GM19193 (cell line): Measurements from ENCODE around the gene TMEM101.

ENCODE experiments used
- POLR2A ChIP-seq: IDR thresholded peaks from 4 replicates; pipeline ENCODE4 v1.6.1; 2011; ENCODE audit not compliant: insufficient read depth, insufficient read length; ENCODE audit errors: extremely low read depth

TMEM101 gene

DNA sequence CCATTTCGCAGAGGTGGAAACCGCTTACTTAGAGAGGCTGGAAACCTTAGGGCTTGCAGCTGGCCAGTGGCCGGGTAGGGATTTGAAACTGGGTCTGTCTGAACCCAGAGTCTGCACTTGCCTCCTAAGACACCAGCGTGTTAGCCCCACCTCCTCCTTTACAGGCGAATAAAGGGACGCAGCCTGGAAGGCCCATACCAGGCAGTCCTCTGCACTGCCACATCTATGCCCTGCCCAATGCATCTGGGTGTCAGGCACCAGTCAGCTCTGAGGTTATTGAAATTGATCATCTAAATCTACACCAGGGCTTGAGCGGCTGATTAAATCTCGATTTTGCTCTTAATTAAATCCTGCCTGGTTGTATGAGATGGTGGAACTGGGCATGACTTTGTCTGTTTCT lies 30.2 kb downstream of the TMEM101 start:
- no peak for TF ChIP-seq POLR2A

DNA sequence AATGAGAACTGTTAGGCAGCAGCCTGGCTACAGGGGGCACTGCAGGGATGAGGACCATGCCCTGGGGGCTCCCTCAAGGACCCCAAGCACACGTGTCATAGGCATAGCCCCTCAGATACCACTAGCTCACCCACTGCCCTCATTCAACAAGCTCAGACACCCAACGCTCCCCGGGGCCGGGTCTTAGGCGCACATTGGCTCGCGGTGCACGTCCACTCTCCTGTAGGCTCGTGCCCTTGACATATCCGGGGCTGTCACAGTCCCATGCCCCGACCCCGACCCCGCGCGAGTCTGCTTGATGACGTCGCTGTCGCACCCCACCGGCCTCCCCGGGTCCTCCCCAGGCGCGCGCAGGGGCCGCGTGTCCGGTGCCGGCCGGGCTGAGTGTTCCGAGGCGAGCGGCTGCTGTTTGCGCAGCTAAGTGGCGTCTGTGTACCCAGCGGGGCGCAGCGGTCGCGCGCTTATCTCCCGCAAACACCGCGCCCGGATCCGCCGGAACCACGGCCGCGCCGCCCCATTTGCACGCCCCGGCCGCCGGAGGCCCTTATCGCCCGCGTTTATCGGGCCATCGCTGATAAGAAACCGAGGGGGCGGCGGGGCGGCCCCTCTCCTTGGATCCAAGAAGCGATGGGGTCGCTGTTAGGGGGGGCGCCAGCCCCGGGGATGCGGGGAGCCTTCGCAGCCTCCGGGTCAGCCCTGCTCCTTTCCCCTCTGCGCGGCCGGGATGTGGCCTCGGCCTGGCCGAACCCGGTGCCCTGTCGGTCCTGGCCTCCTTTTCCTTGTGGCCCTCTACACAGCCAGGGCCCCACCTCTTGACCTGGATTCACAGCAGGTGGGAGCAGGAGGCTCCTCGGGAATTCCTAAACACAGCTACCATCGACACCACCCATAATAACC lies 31.0 kb downstream of the TMEM101 start:
- no peak for TF ChIP-seq POLR2A

DNA sequence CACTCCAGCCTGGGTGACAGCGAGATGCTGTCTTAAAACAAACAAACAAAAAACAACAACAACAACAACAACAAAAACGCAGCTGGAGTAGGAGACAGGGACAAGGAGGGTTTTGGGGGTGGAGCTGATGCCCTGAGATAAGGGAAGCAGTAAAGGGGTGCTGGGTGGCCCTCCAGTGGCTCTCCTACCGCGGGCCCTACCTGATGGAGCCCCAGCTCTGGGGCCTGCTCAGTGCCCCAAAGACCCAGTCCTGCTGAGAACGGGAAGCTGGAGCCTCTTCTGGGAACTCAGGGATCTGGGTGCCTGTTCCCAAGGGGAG lies 31.6 kb downstream of the TMEM101 start:
- TF ChIP-seq POLR2A: no peak

DNA sequence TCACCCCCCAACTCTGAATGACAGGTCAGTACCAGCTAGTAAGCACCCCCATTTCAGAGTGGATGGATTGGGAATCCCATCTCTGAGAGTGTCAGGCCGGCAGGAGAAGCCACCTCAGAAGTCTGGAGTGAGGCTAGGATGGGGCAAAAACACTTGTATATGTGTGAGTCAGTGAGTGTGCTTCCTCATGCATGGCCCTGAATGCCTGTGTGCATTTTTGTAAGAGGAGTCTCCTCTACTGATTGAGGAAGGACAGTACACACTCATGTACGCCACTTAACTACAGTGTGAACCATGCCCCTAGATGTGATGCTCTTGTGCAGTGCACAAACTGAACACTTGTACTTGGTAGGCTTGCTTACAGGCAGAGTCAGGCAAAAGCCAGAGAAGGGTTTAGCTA lies 32.6 kb downstream of the TMEM101 start:
- TF ChIP-seq POLR2A: no peak

DNA sequence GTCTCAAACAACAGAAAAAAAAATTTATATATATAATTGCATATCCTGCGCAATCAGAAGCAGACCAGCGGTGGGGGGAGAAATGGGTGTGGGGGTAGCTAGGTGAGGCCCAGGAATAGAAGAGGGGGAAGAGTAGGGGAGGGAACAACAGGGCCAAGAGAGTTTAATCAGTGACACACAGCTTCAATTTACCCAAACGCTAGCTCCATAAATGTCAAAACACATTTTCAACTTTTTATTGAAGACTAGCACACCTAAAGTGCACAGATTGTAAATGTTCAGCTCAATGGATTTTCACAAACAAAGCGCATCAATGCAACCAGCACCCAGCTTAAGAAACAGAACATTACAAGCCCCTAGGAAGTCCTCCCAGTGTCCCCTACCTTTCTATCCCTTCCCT lies 35.1 kb downstream of the TMEM101 start:
- no peak for TF ChIP-seq POLR2A

DNA sequence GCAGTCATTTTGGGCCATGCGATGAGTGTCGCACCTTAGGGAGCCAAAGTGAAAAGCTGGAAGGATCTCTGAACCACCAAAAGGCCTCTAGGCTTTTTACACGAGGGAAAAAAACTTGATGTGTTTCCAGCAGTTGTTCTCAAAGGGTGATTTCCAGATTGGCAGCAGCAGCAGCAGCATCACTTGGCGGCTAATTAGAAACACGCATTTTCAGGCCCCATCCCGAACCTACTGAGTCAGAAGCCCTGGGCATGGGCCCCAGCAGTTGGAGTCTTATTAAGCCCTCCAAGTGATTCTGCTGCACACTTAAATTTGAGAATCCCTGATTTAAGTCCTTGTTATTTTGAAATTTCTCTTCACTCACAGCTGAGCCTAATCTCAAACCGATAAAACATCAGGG lies 35.8 kb downstream of the TMEM101 start:
- no peak for TF ChIP-seq POLR2A

DNA sequence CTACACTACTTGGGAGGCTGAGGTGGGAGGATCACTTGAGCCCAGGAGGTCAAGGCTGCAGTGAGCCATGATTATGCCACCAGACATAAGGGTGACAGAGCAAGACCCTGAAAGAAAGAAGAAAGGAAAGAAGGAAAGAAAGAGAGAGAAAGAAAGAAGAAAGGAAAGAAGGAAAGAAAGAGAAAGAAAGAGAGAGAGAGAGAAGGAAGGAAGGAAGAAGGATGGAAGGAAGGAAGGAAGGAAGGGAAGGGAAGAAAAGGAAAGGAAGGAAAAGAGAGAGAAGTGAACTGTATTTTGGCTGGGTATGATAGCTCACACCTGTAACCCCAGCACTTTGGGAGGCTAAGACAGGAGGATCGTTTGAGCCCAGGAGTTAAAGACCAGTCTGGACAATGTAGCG lies 36.7 kb downstream of the TMEM101 start:
- TF ChIP-seq POLR2A: no peak

DNA sequence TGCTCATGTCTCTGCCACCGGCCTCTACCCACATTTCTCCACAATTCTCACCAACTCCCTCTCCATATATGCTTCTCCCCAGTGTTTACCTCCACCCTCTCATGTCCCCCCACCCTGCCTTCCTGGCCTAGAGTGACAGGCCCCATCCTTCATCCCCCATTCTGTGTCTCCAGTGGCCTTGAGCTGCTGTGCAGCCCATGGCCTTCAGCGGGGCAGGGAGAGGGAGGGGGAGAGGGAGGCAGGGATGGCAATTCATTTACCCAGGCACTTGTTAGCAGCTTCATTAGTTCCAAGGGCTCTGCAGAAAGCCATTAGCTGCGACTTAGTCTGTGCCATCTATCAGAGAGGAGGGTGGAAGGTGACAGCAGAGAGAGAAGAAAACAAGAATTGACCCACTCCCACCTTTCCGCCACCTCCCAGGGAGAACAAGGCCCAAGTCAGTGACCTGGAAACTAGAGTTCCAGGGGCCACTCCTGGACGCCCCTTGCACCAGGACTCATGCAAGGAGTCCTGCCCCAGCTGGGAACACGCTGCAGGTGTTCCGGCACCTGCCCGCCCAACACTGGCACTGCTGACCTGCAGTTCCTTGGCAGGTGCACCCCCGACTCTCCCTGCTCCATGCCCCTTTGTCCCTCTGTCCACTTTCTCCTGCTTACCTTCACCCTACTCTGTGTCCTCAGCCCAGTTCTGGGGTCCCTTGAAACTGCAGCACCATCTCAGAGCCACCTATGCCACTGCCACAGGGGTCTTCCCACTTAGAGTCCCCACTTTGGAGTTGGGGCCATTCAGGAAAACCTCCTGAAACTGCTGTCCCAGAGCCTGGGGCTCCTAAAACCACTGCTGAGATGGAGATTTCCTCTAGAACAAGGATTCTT lies 37.6 kb downstream of the TMEM101 start:
- no peak for TF ChIP-seq POLR2A

DNA sequence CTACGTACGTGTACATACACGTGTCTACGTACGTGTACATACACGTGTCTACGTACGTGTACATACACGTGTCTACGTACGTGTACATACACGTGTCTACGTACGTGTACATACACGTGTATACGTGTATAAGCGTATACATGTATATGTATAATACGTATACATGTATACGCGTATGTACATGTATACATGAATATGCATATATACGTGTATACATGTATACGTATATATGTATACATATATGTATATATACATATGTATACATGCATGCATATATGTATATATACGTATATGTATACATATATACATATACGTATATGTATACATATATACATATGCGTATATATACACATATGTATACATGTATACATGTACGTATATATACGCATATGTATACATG lies 38.9 kb downstream of the TMEM101 start:
- TF ChIP-seq POLR2A: no peak

DNA sequence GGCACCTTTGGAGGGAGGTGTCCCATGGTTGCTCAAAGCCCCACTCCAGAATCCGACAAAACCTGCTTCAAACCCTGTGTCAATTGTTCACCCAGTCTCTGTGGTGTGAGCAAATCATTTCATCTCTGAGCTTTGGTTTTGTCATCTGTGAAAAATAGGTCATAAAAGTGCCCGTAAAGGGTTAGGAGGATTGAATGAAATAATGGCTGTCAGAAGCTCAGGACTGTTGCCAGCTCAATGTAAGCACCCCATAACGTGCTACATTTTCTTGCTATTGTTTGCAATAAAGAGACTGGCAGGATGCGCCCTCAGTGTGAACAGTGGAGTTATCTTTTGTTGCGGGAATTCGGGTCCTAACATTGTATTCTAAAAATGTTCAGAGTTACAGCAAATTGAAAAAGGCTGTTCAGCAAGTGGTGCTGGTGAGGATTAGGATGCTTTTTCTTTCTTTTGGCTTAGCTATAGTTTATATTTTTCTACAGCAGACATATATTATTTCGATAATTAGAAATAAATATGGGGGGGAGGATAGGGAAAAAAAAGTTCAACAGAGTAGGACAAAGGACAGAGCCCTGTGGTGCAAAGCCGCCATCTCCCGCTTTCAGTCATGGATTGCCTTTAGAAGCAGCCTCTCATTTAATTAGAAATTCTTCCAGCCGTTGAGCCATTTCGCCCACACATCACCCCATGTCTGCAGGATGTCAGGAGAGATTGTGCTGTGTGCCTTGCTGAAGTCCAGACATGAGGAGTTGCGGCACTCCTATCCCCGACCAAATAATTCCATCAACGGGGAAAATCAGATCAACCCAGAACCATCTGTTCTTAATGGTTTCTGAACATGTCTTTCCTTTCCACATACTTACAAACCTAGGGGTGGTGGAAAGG lies 40.1 kb downstream of the TMEM101 start:
- no peak for TF ChIP-seq POLR2A

DNA sequence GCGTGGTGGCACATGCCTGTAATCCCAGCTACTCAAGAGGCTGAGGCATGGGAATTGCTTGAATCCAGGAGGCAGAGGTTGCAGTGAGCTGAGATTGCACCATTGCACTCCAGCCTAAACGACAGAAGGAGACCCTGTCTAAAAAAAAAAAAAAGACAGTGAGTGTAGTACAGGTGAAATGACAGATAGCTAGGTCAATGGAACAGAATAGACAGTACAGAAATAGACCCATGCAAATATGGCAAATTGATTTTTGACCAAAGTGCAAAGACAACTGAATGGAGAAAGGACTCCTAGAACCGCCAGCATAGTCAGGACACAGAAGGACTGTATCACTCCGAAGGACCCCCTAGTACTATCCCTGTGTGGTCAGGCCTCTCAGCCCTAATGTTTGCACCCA lies 44.4 kb downstream of the TMEM101 start:
- TF ChIP-seq POLR2A: no peak

DNA sequence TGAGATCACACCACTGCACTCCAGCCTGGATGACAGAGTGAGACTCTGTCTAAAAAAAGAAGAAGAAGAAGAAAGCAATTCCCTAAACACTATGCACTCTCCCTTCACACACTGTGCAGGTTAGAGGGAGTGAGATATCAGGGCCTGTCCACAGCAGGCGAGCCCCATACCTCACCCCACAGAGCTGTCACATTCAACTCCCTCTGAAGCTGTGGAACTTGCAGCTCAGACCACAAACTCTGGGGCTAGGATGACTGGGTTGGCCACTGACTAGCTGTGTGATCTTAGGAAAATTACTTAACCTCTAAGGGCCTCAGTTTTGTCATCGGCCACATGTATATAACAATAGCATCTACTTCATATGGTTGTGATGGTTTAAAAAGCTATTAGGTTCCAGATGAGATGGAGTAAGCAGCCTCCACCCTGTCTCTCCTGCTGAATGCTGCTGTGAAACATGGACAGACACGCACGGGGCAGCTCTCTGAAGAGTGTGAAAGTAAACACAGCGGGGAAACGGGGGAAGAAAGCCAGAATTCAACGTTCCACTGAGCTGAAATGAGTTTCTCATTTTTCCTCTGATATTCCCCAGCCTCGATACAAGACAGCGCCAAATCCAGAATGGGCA lies 47.4 kb downstream of the TMEM101 start:
- TF ChIP-seq POLR2A: no peak

DNA sequence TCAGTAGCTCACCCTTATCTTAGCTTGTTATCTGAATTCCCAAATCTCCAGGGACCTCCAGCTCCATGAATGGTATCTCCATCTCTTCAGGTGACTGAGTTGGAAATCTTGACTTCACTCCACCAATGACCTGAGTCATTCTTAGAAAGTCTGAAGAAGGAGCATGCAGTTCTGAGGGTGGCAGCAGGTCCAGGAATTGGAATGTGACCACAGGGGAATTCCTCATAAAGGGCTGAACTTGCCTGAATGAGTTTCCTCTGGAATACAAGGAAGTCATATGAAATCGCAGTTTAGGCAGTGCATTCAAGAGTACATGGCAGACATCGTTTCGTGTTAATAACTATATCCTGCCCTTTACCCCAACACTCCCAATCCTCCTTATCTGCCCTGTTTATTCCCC lies 48.5 kb downstream of the TMEM101 start:
- no peak for TF ChIP-seq POLR2A

DNA sequence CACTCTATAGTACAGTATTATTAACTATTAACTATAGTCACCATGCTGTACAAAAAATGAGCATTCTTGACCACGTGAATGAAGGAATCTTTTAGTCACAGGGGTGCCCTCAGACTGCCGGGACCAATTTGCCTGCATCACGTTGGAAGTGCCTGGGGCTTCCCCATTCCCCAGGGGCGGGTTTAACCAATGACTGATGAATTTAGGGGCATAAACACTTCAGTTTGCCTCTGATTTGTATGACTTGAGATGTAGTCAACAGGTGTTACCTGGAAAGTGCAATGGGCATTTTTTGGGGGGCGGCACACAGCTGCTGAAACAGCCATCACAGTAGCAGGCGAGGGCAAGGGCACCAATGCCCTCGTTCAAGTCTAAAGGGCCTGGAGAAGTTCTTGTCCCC lies 52.3 kb downstream of the TMEM101 start:
- TF ChIP-seq POLR2A: no peak
